Stimulated activated naive CD4-positive, alpha-beta T cell treated with Interleukin-2 at 50 U/mL for 16 hours (primary cell): ENCODE results near the gene LFNG.

Experiments
- DNase-seq: peaks from one replicate; lab custom pipeline; 2025; lab: John Stamatoyannopoulos, UW

The LFNG gene

GRCh38 chr7:2519119-2519930 is at the start of gene LFNG:
TSS of gene LFNG (plus strand) at chr7:2519774. CDS start at chr7:2519862, 88 bp downstream.
- DNase-seq = peak; percentile 80

GRCh38 chr7:2470204-2471021 is 49.2 kb upstream of the LFNG start:
- no peak for DNase-seq

DNA sequence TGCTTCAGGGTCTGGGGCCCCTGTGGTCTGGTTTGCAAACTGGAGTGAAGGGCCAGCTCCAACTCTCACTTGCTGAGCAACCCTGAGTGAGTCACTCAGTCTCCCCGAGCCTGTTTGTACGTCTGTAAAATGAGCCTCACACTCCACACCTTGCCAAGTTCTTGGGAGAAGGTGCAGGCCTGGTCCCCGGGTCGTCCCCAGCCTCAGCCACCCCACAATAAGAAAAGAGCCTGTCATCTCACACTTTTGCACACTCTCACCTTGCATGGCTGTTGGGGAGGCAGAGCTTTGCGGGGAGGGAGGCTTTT is 48.6 kb upstream of the LFNG start:
- no peak for DNase-seq

DNA sequence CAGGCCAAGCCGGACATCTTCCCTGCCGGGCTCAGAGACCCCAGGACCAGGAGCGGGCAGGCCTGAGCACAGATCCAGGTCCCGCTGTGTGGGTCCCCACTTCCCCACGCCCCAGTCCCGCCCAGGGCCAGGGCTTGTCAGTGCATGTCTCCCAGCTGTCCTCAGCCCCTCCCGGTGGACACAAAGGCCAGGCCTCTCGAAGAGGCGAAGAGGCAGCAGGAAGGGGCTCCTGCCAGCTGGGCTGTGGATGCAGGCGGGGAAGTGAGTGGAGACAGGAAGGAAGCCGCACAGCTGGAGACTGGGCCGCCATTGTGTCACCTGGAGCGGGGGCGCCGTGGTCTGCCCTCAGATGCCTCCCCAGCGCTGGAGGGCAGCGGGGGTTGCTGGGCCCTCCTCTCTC is 48.2 kb upstream of the LFNG start:
- DNase-seq = no peak

- no peak for DNase-seq
Observed at GRCh38 chr7:2472739-2473138, 46.8 kb upstream of the LFNG start.

DNA sequence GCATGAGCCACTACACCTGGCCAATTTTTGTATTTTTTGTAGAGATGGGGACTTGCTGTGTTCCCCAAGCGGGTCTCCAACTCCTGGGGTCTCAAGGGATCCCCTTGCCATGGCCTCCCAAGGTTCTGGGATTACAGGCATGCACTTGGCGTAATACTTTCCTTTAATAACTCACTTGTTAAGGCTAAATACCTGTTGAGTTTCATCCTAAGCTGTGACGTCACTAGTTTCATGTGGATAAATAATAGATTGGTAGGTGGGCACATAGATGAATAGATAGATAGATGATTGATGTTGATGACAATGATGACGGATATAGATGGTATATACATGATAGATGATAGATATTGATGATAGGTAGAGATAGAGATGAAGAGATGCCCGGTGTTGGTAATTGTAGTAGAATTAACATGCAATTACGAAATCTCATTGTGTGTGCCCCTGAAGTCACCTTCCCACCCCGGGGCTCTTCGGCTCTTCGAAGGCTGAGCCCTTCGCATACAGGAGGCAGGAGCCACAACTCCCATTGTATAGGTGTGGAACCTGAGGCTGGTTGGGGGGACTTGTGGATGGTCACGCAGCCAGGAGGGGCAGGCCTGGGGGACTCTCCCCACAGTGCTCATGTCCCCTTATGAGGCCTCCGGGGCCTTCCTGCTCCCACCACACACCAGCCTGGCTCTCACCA is 45.9 kb upstream of the LFNG start:
- DNase-seq = no peak

DNA sequence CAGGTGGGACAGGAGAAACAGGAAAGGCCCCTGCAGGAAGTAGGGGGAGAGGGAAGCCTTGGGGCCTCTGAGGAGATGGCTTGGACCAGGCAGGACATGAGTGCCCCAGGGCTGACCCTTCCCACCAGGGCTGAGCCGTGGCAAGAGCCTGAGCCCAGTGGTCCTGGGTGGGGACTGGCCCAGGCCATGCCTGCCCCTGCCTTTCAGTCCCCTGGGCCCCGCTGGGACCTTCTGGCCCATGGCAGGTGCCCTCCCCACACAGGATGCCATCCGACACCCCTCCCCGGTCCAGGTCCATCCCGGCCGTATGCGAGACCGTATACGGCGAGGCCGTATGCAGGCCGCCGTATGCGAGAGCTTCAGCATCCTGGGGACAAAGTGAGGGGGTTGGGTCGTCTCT is 45.4 kb upstream of the LFNG start:
- no peak for DNase-seq

GRCh38 chr7:2474813-2475677 is 44.5 kb upstream of the LFNG start:
- no peak for DNase-seq

DNA sequence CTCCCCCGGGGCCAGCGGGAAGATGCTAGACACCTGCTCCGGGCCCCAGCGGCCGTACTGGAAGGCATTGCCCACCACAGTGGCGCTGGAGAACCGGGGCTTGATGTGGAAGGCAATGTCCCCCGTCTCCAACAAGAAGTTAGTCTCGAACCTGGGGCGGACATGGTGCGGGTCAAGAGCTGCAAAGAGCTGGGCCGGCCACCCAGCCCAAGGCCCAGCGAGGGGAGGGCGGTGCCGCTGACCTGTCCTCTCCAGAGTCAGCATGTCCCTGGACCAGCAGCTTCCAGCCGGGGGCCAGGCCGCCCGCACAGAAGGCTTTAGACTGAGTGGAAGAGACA is 43.9 kb upstream of the LFNG start:
- no peak for DNase-seq

- DNase-seq = no peak
Observed at GRCh38 chr7:2476298-2476697, 43.3 kb upstream of the LFNG start, which contains the start of gene GRIFIN. TSS of gene GRIFIN (minus strand) at chr7:2476398. CDS start at chr7:2476383, 15 bp downstream.

DNA sequence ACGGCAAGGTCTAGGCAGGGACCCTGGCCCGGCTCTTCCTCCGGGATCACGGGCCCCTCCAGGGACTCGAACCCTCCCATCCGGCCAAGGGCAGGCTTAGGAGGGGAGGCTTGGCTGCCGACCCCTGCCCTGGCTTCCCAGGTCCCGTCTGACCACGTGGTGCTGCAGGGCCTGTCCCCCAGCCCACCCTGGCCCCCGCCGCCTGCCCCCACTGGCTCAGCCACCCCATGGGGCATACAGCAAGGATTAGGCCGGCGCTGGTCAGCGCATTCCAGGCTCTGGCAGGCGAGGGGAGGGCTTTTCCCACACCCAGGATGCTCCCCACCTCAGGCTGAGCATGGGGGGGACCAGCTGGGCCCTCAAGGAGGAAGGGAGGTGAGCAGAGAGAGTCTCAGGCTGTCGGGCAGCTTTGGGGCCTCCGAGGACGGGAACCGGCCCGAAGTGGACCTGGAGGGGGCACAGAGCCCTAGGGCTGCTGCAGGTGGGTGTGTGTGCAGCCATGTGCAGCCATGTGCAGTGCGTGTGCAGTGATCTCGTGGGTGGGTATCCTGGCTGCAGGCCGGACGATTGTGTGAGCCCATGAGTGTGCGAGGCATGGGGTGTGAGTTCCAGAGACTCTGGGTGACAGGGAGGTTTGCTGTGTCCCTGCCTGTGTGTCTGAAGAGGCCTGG is 42.7 kb upstream of the LFNG start:
- DNase-seq = no peak

- DNase-seq = peak; percentile 42
Observed at GRCh38 chr7:2477447-2478398, 41.9 kb upstream of the LFNG start.

GRCh38 chr7:2478399-2478785 is 41.2 kb upstream of the LFNG start:
- no peak for DNase-seq

DNA sequence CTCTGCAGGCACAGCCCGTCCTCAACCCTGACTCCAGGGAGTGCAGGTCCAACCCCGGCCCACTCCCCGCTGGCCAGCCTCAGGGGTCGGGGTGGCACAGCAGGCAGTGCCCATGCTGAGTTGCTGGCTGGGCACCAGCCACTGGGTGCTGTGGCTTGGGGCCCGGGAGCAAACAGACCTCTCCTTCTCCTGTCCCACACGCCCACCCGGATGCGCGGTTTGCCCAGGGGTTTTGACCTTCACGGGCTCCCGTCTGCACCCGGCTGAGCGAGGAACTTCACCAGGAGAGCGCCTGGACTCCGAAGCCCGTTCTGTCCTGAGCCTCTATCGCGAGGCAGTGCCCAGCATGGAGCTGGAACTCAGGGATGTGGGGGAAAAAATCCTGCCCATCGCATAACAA is 40.8 kb upstream of the LFNG start:
- DNase-seq = no peak

DNA sequence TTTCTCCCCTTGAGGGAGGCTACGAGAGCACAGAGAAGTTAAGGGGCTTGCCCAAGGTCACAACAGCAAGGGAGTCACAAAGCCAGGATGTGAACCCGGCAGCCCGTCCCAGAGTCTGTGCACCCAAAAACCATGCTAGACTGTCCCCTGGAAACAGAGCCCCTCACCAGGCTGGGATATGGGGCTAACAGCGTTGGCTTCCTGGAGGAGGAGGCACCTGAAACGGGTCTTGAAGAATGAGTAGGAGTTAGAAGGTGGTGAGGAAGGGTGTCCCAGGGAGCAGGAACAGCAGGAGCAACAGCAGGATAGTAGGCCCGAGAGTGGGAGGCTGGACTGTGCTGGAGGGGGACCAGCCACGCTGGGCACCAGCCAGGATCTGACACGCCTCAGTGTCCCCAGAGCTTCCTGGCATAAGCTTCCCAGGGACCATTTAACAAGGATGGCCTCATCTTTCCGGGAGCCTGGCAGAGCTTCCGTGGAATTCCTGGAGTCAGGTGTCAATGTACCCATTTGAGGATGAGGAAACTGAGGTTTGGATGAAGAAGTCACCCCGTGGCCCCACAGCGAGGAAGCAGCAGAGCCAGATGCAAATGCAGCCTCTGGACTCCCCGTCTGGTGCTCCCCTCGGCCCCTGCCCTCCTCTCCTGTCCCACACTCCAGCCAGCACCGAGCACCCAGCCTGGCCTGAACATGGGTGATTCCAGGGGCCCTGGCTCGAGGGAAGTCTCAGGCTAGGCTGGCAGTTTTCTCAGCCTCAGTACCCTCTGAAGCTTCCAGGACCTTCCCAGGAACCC is 40.1 kb upstream of the LFNG start:
- no peak for DNase-seq

- DNase-seq = no peak
Observed at GRCh38 chr7:2480070-2480408, 39.5 kb upstream of the LFNG start.

DNA sequence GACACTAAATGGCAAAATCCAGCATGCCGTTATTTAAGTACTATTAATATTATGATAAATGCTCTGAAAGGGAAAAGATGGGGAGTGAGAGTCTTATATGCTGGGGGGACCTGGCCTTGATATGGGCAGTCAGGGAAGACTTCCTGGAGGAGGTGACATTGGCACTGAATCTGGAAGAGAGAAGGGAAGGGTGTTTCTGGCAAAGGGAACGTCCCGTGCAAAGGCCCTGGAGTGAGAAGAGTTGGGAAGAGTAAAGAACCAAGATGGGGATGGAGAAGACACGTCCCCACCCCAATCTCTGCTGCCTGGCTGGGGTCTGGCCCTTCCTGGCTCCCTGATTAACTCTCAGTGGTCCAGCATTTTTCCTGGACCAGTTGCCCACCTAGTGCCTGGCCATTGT is 38.4 kb upstream of the LFNG start:
- no peak for DNase-seq

DNA sequence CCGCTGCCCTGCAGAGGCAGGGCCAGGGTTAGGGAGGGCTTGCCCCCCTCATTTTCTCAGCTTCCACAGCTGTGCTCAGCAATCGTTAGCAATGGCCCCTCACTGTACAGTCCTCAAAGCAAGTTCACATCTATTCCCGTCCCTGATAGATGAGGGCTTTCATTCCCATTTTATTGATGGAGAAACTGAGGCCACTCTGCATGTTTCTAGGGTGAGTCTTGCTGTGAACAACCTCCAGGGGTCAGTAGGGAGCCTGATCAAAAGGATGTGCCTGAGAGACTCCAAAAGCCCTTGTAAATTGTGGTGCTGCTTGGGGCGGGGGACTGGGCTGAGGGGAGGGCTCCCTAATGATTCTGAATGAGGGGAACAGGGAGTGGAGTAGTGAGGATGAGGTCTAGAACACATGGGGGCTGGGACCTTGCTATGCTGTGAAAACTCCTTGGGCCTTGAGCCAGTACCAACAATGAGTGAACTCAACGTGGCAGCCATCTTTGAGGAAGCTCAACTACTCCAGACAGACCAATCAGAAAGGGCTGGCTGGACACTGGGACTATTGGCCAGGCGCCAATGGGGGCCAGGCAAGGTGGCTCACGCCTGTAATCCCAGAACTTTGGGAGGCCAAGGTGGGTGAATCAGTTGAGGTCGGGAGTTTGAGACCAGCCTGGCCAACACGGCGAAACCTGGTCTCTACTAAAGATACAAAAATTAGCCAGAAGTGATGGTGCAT is 36.7 kb upstream of the LFNG start:
- DNase-seq = no peak

DNA sequence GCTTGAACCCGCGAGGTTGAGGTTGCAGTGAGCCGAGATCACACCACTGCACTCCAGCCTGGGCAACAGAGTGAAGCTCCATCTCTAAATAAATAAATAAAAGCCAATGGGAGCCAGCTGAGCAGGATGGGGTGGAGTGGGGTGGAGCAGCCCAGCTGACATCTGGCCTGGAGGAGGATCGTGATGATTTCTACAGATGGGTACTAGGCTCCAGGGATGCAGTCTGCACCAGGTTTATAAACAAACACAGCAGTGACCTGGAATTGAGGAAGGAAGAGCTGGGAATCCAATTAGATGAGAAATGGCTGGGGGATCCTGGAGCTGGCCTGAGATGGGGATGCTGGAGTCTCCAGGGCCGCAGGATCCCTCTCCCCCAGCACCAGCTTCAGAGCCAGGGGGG is 36.1 kb upstream of the LFNG start:
- DNase-seq = no peak
